Measurements from ENCODE around the gene LRRIQ1.

DNA sequence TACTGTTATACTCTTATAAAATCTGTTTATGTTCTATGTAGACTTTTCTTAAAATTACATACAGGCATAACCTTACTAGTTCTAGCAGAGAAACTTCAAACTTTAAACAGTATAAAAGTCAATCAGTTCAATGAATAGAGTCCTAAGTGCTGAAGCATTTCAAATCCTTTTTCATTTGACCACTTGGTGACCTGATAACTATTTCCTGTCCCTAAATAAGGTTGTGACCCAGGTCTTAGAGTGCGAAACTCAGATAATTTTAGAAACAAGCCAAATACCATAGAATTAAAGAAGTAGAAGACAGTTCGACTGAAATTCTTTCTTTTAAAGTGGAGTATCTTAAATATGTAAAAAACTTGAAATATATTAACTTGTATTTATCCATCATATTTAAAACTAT lies 147.7 kb downstream of the LRRIQ1 start:
- TF ChIP-seq, protein P1, sequence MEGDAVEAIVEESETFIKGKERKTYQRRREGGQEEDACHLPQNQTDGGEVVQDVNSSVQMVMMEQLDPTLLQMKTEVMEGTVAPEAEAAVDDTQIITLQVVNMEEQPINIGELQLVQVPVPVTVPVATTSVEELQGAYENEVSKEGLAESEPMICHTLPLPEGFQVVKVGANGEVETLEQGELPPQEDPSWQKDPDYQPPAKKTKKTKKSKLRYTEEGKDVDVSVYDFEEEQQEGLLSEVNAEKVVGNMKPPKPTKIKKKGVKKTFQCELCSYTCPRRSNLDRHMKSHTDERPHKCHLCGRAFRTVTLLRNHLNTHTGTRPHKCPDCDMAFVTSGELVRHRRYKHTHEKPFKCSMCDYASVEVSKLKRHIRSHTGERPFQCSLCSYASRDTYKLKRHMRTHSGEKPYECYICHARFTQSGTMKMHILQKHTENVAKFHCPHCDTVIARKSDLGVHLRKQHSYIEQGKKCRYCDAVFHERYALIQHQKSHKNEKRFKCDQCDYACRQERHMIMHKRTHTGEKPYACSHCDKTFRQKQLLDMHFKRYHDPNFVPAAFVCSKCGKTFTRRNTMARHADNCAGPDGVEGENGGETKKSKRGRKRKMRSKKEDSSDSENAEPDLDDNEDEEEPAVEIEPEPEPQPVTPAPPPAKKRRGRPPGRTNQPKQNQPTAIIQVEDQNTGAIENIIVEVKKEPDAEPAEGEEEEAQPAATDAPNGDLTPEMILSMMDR (IDR thresholded peaks at IDR 0.05; ENCODE audit: low read length) = no peak
- no peak for TF ChIP-seq EZH2 (IDR thresholded peaks at IDR 0.05; ENCODE audit: borderline replicate concordance, low read length)
